A549 (cell line): ENCODE measurements around the gene PARD6A. TPM values are rescaled to one million over a fixed set of nuclear protein-coding genes. Genes with fewer than 3 reads are reported as not detected.

Source experiments
- ATAC-seq, 2 experiments: fragments of 200-7000 bp in 1 of 2; fragments of >200 bp in 1 of 2; cut with Nextera tagmentation in 1 of 2; cut with Tn5 transposase in 1 of 2; 3 replicates each; pipeline versions ENCODE4 v1.8.0 to v1.9.1; 2018 to 2020; ENCODE audit warnings: mild to moderate bottlenecking in 1 of 2, moderate library complexity in 1 of 2
- CTCF ChIA-PET: fragments of 300-600 bp; sonication (Branson Sonifier 250); formaldehyde crosslinking; extraction: SDS; loops from one replicate; lab custom pipeline; 2021; ENCODE audit warnings: antibody characterized with exemption, inconsistent platforms; lab: Yijun Ruan, JAX
- POLR2A ChIA-PET: fragments of 350-600 bp; formaldehyde crosslinking; extraction: SDS; loops from one replicate; lab custom pipeline; 2021; ENCODE audit warnings: antibody characterized with exemption, inconsistent platforms; lab: Yijun Ruan, JAX
- DNase-seq, 2 experiments: peaks; one replicate each; pipeline versions ENCODE4 v3.0.0 to v3.0.0-alpha.2; 2011 to 2016; ENCODE audit warnings: low read depth in 1 of 2, low spot score in 1 of 2
- FAIRE-seq: peaks from 2 replicates; lab custom pipeline; 2011; peaks lifted over from hg19 to GRCh38; lab: Jason Lieb, UNC
- H3K27ac ChIP-seq, 2 experiments: fragments of >200 bp; sonication (Bioruptor Twin); formaldehyde crosslinking; 3 replicates each; pipeline ENCODE4 v1.5.1; 2016 to 2017
- H3K4me1 ChIP-seq: fragments of >200 bp; sonication (Bioruptor Twin); formaldehyde crosslinking; 3 replicates; pipeline ENCODE4 v1.6.1; 2016
- H3K4me2 ChIP-seq: fragments of >200 bp; sonication (Bioruptor Twin); formaldehyde crosslinking; 3 replicates; pipeline ENCODE4 v1.6.1; 2016
- H3K4me3 ChIP-seq: fragments of >200 bp; sonication (Bioruptor Twin); formaldehyde crosslinking; 3 replicates; pipeline ENCODE4 v1.5.1; 2016
- H3K9me3 ChIP-seq: fragments of >200 bp; sonication (Bioruptor Twin); formaldehyde crosslinking; 3 replicates; pipeline ENCODE4 v1.6.1; 2016
- BHLHE40 ChIP-seq: IDR thresholded peaks from 2 replicates; pipeline ENCODE4 v1.6.1; 2012; ENCODE audit warnings: low read depth, low read length, inconsistent platforms
- CBX2 ChIP-seq: fragments of 200-600 bp; sonication (generic); IDR thresholded peaks from 2 replicates; pipeline ENCODE4 v1.6.1; 2016; ENCODE audit warnings: low read depth, mild to moderate bottlenecking, borderline replicate concordance
- CBX8 ChIP-seq: fragments of 200-600 bp; sonication (generic); IDR thresholded peaks from 2 replicates; pipeline ENCODE4 v1.6.1; 2016
- CHD2 ChIP-seq: fragments of 150-350 bp; IDR thresholded peaks from 2 replicates; pipeline ENCODE4 v1.6.1; 2014; ENCODE audit warnings: low read length; ENCODE audit not compliant: partially characterized antibody
- E2F6 ChIP-seq: IDR thresholded peaks from 2 replicates; pipeline ENCODE4 v1.6.1; 2012; ENCODE audit warnings: low read depth, borderline replicate concordance
- EHF ChIP-seq: fragments of 250-450 bp; sonication (Bioruptor Pico); IDR thresholded peaks from 2 replicates; pipeline ENCODE4 v1.5.0; 2020; ENCODE audit warnings: mild to moderate bottlenecking
- EHMT2 ChIP-seq: fragments of 200-600 bp; sonication (generic); IDR thresholded peaks from 2 replicates; pipeline ENCODE4 v1.6.1; 2016; ENCODE audit warnings: antibody characterized with exemption, low read depth, mild to moderate bottlenecking, moderate library complexity
- EP300 ChIP-seq, 2 experiments: fragments of >200 bp; sonication (Bioruptor Twin); formaldehyde crosslinking; IDR thresholded peaks; 2 replicates in 1 of 2; 3 replicates in 1 of 2; pipeline ENCODE4 v1.6.1; 2016 to 2017
- ESRRA ChIP-seq: fragments of 150-350 bp; IDR thresholded peaks from 2 replicates; pipeline ENCODE4 v1.6.1; 2014; ENCODE audit warnings: mild to moderate bottlenecking, low read length, borderline replicate concordance
- FOSB ChIP-seq: fragments of 250-450 bp; sonication (Bioruptor Pico); IDR thresholded peaks from 2 replicates; pipeline ENCODE4 v1.5.0; 2020; ENCODE audit warnings: mild to moderate bottlenecking, moderate library complexity
- HDAC2 ChIP-seq: fragments of 200-600 bp; sonication (generic); IDR thresholded peaks from 2 replicates; pipeline ENCODE4 v1.6.1; 2016
- HOXA7 ChIP-seq: fragments of 250-450 bp; sonication (Bioruptor Pico); IDR thresholded peaks from 2 replicates; pipeline ENCODE4 v1.5.0; 2020; ENCODE audit warnings: mild to moderate bottlenecking, moderate library complexity
- HOXB13 ChIP-seq: fragments of 250-450 bp; sonication (Bioruptor Pico); IDR thresholded peaks from 2 replicates; pipeline ENCODE4 v1.5.0; 2020; ENCODE audit warnings: low read depth, mild to moderate bottlenecking, moderate library complexity
- KDM5A ChIP-seq: fragments of 200-600 bp; sonication (generic); IDR thresholded peaks from 2 replicates; pipeline ENCODE4 v1.6.1; 2016; ENCODE audit warnings: antibody characterized with exemption, mild to moderate bottlenecking
- MAFK ChIP-seq: fragments of 450-650 bp; IDR thresholded peaks from 2 replicates; pipeline ENCODE4 v1.6.1; 2014; ENCODE audit not compliant: partially characterized antibody
- MAX ChIP-seq: IDR thresholded peaks from 2 replicates; pipeline ENCODE4 v1.6.1; 2012
- MAZ ChIP-seq: fragments of 150-350 bp; IDR thresholded peaks from 2 replicates; pipeline ENCODE4 v1.6.1; 2014; ENCODE audit warnings: antibody characterized with exemption, low read depth, low read length, borderline replicate concordance
- NPAS2 ChIP-seq: fragments of 250-450 bp; sonication (Bioruptor Pico); IDR thresholded peaks from 2 replicates; pipeline ENCODE4 v1.8.0; 2022; ENCODE audit warnings: mild to moderate bottlenecking, moderate library complexity, borderline replicate concordance
- PBX3 ChIP-seq: IDR thresholded peaks from 2 replicates; pipeline ENCODE4 v1.6.1; 2012
- POLR2A ChIP-seq: IDR thresholded peaks from 2 replicates; pipeline ENCODE4 v1.6.1; 2012; ENCODE audit warnings: mild to moderate bottlenecking, low read length
- RAD21 ChIP-seq, 2 experiments: fragments of >200 bp in 1 of 2; sonication (Bioruptor Twin) in 1 of 2; formaldehyde crosslinking in 1 of 2; IDR thresholded peaks in 1 of 2; conservative IDR thresholded peaks in 1 of 2; 2 replicates in 1 of 2; 3 replicates in 1 of 2; pipeline ENCODE4 v1.6.1; 2012 to 2018; ENCODE audit warnings: inconsistent platforms in 1 of 2
- RCOR1 ChIP-seq: fragments of 150-350 bp; IDR thresholded peaks from 2 replicates; pipeline ENCODE4 v1.6.1; 2014; ENCODE audit warnings: antibody characterized with exemption, low read length, low read depth
- SREBF2 ChIP-seq: fragments of 450-650 bp; IDR thresholded peaks from 2 replicates; pipeline ENCODE4 v1.6.1; 2014; ENCODE audit warnings: mild to moderate bottlenecking, moderate library complexity
- TP53 ChIP-seq: fragments of 250-450 bp; sonication (Bioruptor Pico); IDR thresholded peaks from 2 replicates; pipeline ENCODE4 v1.5.0; 2021; ENCODE audit warnings: mild to moderate bottlenecking, moderate library complexity
- ZC3H11A ChIP-seq: fragments of 450-650 bp; IDR thresholded peaks from 2 replicates; pipeline ENCODE4 v1.6.1; 2014; ENCODE audit warnings: antibody characterized with exemption, mild to moderate bottlenecking
- ZFP36 ChIP-seq: fragments of 450-650 bp; IDR thresholded peaks from 2 replicates; pipeline ENCODE4 v1.6.1; 2014; ENCODE audit warnings: borderline replicate concordance; ENCODE audit not compliant: partially characterized antibody
- ZNF302 ChIP-seq: fragments of 250-450 bp; sonication (Bioruptor Pico); IDR thresholded peaks from 2 replicates; pipeline ENCODE4 v1.9.0; 2021; ENCODE audit warnings: inconsistent platforms, mild to moderate bottlenecking, moderate library complexity
- ZSCAN20 ChIP-seq: fragments of 250-450 bp; sonication (Bioruptor Pico); IDR thresholded peaks from 2 replicates; pipeline ENCODE4 v1.8.0; 2022; ENCODE audit warnings: mild to moderate bottlenecking, moderate library complexity
- WGBS: methylation state at CpG from one replicate; pipeline ENCODE4 v1.1.6; 2017; ENCODE audit errors: missing lambda C conversion rate; 5-methylcytosine and 5-hydroxymethylcytosine counted together
- polyA plus RNA-seq, 4 experiments: library from polyadenylated mRNA; depleted of rRNA in 3 of 4; stranded (reverse); fragments of >200 nt; fragmentation: RNase III in 1 of 4; extraction: RNeasy Plus Mini Kit Qiagen cat#74134 plus additional on column Dnase treatment in 1 of 4; gene quantifications; 2 replicates in 3 of 4; 3 replicates in 1 of 4; pipeline ENCODE4 v1.2.3, GENCODE V29; 2011 to 2017
- TF ChIP-seq, protein P1 (sequence below): fragments of 150-350 bp; IDR thresholded peaks from 2 replicates; pipeline ENCODE4 v1.6.1; 2014; ENCODE audit warnings: low read depth, mild to moderate bottlenecking, low read length
- TF ChIP-seq, protein P2 (sequence below): fragments of >200 bp; sonication (Bioruptor Twin); formaldehyde crosslinking; IDR thresholded peaks from 3 replicates; pipeline ENCODE4 v1.5.1; 2016

Gene PARD6A
- polyA plus RNA-seq, 2 of the 4 experiments (the other 2 are of a cell fraction): 1.4 to 1.7 TPM

- FAIRE-seq: no peak
- no peak for TF ChIP-seq EHF (CRISPR knock-in tag)
- TF ChIP-seq ESRRA: no peak
- no peak for TF ChIP-seq CHD2
- TF ChIP-seq BHLHE40: no peak
- no peak for TF ChIP-seq MAFK
- no peak for TF ChIP-seq MAZ
- TF ChIP-seq KDM5A: no peak
- no peak for TF ChIP-seq NPAS2
- no peak for TF ChIP-seq POLR2A
- no peak for TF ChIP-seq CBX8
- 56% methylated on average over 17 of the region's 21 CpGs for WGBS
Measured at GRCh38 chr16:67658849-67659674, 1.7 kb upstream of the PARD6A start.

GRCh38 chr16:67659675-67660563 lies 841 bp upstream of the PARD6A start, which contains the start of gene ACD:
TSS of gene ACD (minus strand) at chr16:67660260. CDS start at chr16:67660220, 40 bp downstream.
- Histone ChIP-seq H3K4me1 (peaks cover 6% of the 10 kb centered on the region; the same call in 1 of the 3 replicates), H3K27ac (peak within 1 kb of the TSS; percentile 90 to 92), H3K4me2 (peak within 1 kb of the TSS; percentile 80), H3K4me3 (peak within 1 kb of the TSS; percentile 91), H3K9me3 (no peaks in the 10 kb centered on the region)
- FAIRE-seq (no peak), DNase-seq (peak; percentile 90 to 97), ATAC-seq (peak; percentile 57 to 75)
- CTCF ChIA-PET: interaction anchor here (0.7 to 8.6 kb wide), 11 partner anchors 9 to 166 kb away, joined by 3 to 51 read pairs (median 5); partner anchors contain the start of gene CARMIL2
- POLR2A ChIA-PET: interaction anchor here (0.7 to 1.5 kb wide), 8 partner anchors 12 to 147 kb away, joined by 3 to 17 read pairs (median 4); partner anchors contain the start of genes CARMIL2, CTCF, RANBP10 and TSNAXIP1
- WGBS: 9% methylated on average over 27 of the region's 83 CpGs
- TF ChIP-seq POLR2A (peak; percentile 75), MAFK (no peak), ZSCAN20 (CRISPR knock-in tag) (no peak), RAD21 (conservative IDR thresholded peaks at IDR 0.05 in 1 of 2, IDR thresholded peaks at IDR 0.05 in 1 of 2) (no peak), CBX2 (no peak), RCOR1 (no peak), EP300 (IDR thresholded peaks at IDR 0.05) (no peak), EHF (CRISPR knock-in tag) (no peak), E2F6 (peak; percentile 71; the same call in 1 of the 2 replicates), ZC3H11A (no peak), HOXB13 (CRISPR knock-in tag) (no peak), FOSB (CRISPR knock-in tag) (no peak), MAX (no peak; the same call in none of the 2 replicates), HOXA7 (no peak), EHMT2 (no peak), KDM5A (no peak; the same call in 1 of the 2 replicates), HDAC2 (no peak), ZFP36 (no peak), MAZ (no peak), ZNF302 (CRISPR knock-in tag) (no peak), ESRRA (no peak), TP53 (no peak), PBX3 (no peak), SREBF2 (no peak)
- TF ChIP-seq, protein P1, sequence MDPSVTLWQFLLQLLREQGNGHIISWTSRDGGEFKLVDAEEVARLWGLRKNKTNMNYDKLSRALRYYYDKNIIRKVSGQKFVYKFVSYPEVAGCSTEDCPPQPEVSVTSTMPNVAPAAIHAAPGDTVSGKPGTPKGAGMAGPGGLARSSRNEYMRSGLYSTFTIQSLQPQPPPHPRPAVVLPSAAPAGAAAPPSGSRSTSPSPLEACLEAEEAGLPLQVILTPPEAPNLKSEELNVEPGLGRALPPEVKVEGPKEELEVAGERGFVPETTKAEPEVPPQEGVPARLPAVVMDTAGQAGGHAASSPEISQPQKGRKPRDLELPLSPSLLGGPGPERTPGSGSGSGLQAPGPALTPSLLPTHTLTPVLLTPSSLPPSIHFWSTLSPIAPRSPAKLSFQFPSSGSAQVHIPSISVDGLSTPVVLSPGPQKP: no peak
- TF ChIP-seq, protein P2, sequence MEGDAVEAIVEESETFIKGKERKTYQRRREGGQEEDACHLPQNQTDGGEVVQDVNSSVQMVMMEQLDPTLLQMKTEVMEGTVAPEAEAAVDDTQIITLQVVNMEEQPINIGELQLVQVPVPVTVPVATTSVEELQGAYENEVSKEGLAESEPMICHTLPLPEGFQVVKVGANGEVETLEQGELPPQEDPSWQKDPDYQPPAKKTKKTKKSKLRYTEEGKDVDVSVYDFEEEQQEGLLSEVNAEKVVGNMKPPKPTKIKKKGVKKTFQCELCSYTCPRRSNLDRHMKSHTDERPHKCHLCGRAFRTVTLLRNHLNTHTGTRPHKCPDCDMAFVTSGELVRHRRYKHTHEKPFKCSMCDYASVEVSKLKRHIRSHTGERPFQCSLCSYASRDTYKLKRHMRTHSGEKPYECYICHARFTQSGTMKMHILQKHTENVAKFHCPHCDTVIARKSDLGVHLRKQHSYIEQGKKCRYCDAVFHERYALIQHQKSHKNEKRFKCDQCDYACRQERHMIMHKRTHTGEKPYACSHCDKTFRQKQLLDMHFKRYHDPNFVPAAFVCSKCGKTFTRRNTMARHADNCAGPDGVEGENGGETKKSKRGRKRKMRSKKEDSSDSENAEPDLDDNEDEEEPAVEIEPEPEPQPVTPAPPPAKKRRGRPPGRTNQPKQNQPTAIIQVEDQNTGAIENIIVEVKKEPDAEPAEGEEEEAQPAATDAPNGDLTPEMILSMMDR: no peak

More at GRCh38 chr16:67658849-67659674, 1.7 kb upstream of the PARD6A start:
- ChIA-PET POLR2A (interaction anchor here (0.6 kb wide), 1 partner anchor 16 kb away, joined by 3 read pairs; no protein-coding TSS in a partner anchor), CTCF (interaction anchor here (0.6 to 8.6 kb wide), 13 partner anchors 10 to 165 kb away, joined by 3 to 51 read pairs (median 7); partner anchors contain the start of genes CARMIL2 and CTCF)
- peak overlapping the region; percentile 90 to 92 for H3K27ac ChIP-seq
- peak overlapping the region; percentile 91 for H3K4me3 ChIP-seq
- H3K4me1 ChIP-seq: peaks cover 6% of the 10 kb centered on the region; the same call in 1 of the 3 replicates
- no peak for ATAC-seq
- peak overlapping the region; percentile 80 for H3K4me2 ChIP-seq
- H3K9me3 ChIP-seq: no peaks in the 10 kb centered on the region
- no peak for DNase-seq
